ENCODE measurements around the gene TWIST2. TPM values are rescaled to one million over a fixed set of nuclear protein-coding genes. Genes with fewer than 3 reads are reported as not detected.

Gene TWIST2
- total RNA-seq: 17.8 and 28.1 TPM in 2 replicates

GRCh38 chr2:238847841-238848690 lies at the start of gene TWIST2:
TWIST2 (plus strand) TSS chr2:238848085; CDS start chr2:238848216, 131 bp downstream.

